Neural progenitor cell (in vitro differentiated cells): ENCODE measurements around the gene CHRNB4. TPM values are rescaled to one million over a fixed set of nuclear protein-coding genes. Genes with fewer than 3 reads are reported as not detected.
A peak's percentile ranks its signal among the peaks of the same experiment; 100 is the strongest.
"Not testable (repeated sequence)": the region's sequence is repeated elsewhere in the genome, so short reads cannot be mapped to it uniquely, and the experiment has no call there.

Experiments
- DNase-seq: peaks from one replicate; pipeline ENCODE4 v3.0.0-alpha.2; 2016; ENCODE audit warnings: low spot score
- H2AFZ ChIP-seq: fragments of 200-600 bp; sonication (generic); replicated peaks from 2 replicates; pipeline ENCODE4 v1.6.1; 2016; ENCODE audit warnings: antibody characterized with exemption
- H3F3A ChIP-seq: fragments of 200-600 bp; sonication (generic); 2 replicates; pipeline ENCODE4 v1.6.1; 2016; ENCODE audit warnings: antibody characterized with exemption, low read depth
- H3K27ac ChIP-seq: fragments of 200-600 bp; sonication (generic); 2 replicates; pipeline ENCODE4 v1.5.1; 2016; ENCODE audit warnings: mild to moderate bottlenecking
- H3K27me3 ChIP-seq: fragments of 200-600 bp; sonication (generic); 2 replicates; pipeline ENCODE4 v1.6.1; 2016; ENCODE audit warnings: mild to moderate bottlenecking, moderate library complexity
- H3K36me3 ChIP-seq: fragments of 200-600 bp; sonication (generic); 2 replicates; pipeline ENCODE4 v1.5.1; 2016
- H3K4me1 ChIP-seq: fragments of 200-600 bp; sonication (generic); 2 replicates; pipeline ENCODE4 v1.6.1; 2016; ENCODE audit warnings: mixed run types
- H3K4me2 ChIP-seq: fragments of 200-600 bp; sonication (generic); 2 replicates; pipeline ENCODE4 v1.6.1; 2016
- H3K4me3 ChIP-seq: fragments of 200-600 bp; sonication (generic); 2 replicates; pipeline ENCODE4 v1.5.1; 2016
- H3K79me2 ChIP-seq: fragments of 200-600 bp; sonication (generic); 2 replicates; pipeline ENCODE4 v1.6.1; 2016; ENCODE audit warnings: low read depth
- H3K9ac ChIP-seq: fragments of 200-600 bp; sonication (generic); 2 replicates; pipeline ENCODE4 v1.6.1; 2016
- H3K9me3 ChIP-seq: fragments of 200-600 bp; sonication (generic); 2 replicates; pipeline ENCODE4 v1.5.1; 2016; ENCODE audit warnings: low read depth
- H4K20me1 ChIP-seq: fragments of 200-600 bp; sonication (generic); 2 replicates; pipeline ENCODE4 v1.6.1; 2016; ENCODE audit warnings: low read depth
- H3K27ac Mint-ChIP-seq: 3 replicates; pipeline ENCODE4 v1.8.0; 2021; ENCODE audit warnings: mixed read lengths
- H3K27me3 Mint-ChIP-seq: 2 replicates; pipeline ENCODE4 v1.8.0; 2022; ENCODE audit warnings: low read depth, mild to moderate bottlenecking, inconsistent platforms, moderate library complexity, mixed read lengths; ENCODE audit not compliant: insufficient read depth
- H3K36me3 Mint-ChIP-seq: 3 replicates; pipeline ENCODE4 v1.8.0; 2021; ENCODE audit warnings: mixed read lengths
- H3K4me1 Mint-ChIP-seq: 3 replicates; pipeline ENCODE4 v1.8.0; 2021; ENCODE audit warnings: mixed read lengths
- H3K4me3 Mint-ChIP-seq: 3 replicates; pipeline ENCODE4 v1.8.0; 2021; ENCODE audit warnings: mild to moderate bottlenecking, moderate library complexity, mixed read lengths
- H3K9me3 Mint-ChIP-seq: 3 replicates; pipeline ENCODE4 v1.8.0; 2020; ENCODE audit warnings: mixed read lengths
- EZH2 ChIP-seq: fragments of 200-600 bp; sonication (generic); IDR thresholded peaks from 2 replicates; pipeline ENCODE4 v1.6.1; 2017; ENCODE audit warnings: antibody characterized with exemption, mild to moderate bottlenecking, moderate library complexity
- EZH2phosphoT487 ChIP-seq: fragments of 200-600 bp; sonication (generic); IDR thresholded peaks from 2 replicates; pipeline ENCODE4 v1.6.1; 2017; ENCODE audit warnings: antibody characterized with exemption
- total RNA-seq: library from RNA; depleted of rRNA; stranded (reverse); fragments of >200 nt; gene quantifications from 2 replicates; pipeline ENCODE4 v1.2.3, GENCODE V29; 2015; ENCODE audit warnings: low replicate concordance
- TF ChIP-seq, protein P1 (sequence below): fragments of 200-600 bp; sonication (generic); IDR thresholded peaks from 2 replicates; pipeline ENCODE4 v1.5.1; 2017; ENCODE audit warnings: antibody characterized with exemption, mild to moderate bottlenecking

The CHRNB4 gene
- total RNA-seq, 1 donor from 2014 or later, result 0.24 TPM

- Histone ChIP-seq H4K20me1 (no peaks in the 10 kb centered on the region), H3K4me1 (peaks cover 37% of the 10 kb centered on the region), H3K9me3 (no peaks in the 10 kb centered on the region), H2AFZ (no peak overlapping the region), H3K4me2 (peak overlapping the region; percentile 11), H3K9ac (no peak overlapping the region), H3K36me3 (no peaks in the 10 kb centered on the region), H3F3A (peaks cover 5% of the 10 kb centered on the region), H3K27ac (no peak overlapping the region), H3K4me3 (no peak overlapping the region), H3K27me3 (peaks cover 9% of the 10 kb centered on the region), H3K79me2 (no peaks in the 10 kb centered on the region)
- no peak overlapping the region for H3K4me3 Mint-ChIP-seq
- H3K27me3 Mint-ChIP-seq, result peaks cover 14% of the 10 kb centered on the region
- DNase-seq, result no peak
- H3K36me3 Mint-ChIP-seq, result no peaks in the 10 kb centered on the region
- H3K4me1 Mint-ChIP-seq, result peaks cover 24% of the 10 kb centered on the region
- no peak overlapping the region for H3K27ac Mint-ChIP-seq
- TF ChIP-seq, protein P1, sequence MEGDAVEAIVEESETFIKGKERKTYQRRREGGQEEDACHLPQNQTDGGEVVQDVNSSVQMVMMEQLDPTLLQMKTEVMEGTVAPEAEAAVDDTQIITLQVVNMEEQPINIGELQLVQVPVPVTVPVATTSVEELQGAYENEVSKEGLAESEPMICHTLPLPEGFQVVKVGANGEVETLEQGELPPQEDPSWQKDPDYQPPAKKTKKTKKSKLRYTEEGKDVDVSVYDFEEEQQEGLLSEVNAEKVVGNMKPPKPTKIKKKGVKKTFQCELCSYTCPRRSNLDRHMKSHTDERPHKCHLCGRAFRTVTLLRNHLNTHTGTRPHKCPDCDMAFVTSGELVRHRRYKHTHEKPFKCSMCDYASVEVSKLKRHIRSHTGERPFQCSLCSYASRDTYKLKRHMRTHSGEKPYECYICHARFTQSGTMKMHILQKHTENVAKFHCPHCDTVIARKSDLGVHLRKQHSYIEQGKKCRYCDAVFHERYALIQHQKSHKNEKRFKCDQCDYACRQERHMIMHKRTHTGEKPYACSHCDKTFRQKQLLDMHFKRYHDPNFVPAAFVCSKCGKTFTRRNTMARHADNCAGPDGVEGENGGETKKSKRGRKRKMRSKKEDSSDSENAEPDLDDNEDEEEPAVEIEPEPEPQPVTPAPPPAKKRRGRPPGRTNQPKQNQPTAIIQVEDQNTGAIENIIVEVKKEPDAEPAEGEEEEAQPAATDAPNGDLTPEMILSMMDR, result no peak
- TF ChIP-seq EZH2phosphoT487 (no peak), EZH2 (no peak)
- no peaks in the 10 kb centered on the region for H3K9me3 Mint-ChIP-seq
Measured at GRCh38 chr15:78685159-78685921, 44.3 kb upstream of the CHRNB4 start.

- Histone ChIP-seq H3K4me2 (peak overlapping the region; percentile 11), H3K9ac (no peak overlapping the region), H3K4me3 (no peak overlapping the region), H3K27ac (no peak overlapping the region), H4K20me1 (no peaks in the 10 kb centered on the region), H3K79me2 (no peaks in the 10 kb centered on the region), H3K27me3 (peaks cover 9% of the 10 kb centered on the region), H3K4me1 (peaks cover 39% of the 10 kb centered on the region), H3K9me3 (no peaks in the 10 kb centered on the region), H3K36me3 (no peaks in the 10 kb centered on the region), H2AFZ (no peak overlapping the region), H3F3A (peaks cover 5% of the 10 kb centered on the region)
- Mint-ChIP-seq H3K4me1 (peaks cover 24% of the 10 kb centered on the region), H3K27ac (no peak overlapping the region), H3K27me3 (peaks cover 14% of the 10 kb centered on the region), H3K9me3 (no peaks in the 10 kb centered on the region), H3K4me3 (no peak overlapping the region), H3K36me3 (no peaks in the 10 kb centered on the region)
- no peak for DNase-seq
- TF ChIP-seq EZH2, result no peak
- TF ChIP-seq EZH2phosphoT487, result no peak
- TF ChIP-seq, protein P1, result no peak
Measured at GRCh38 chr15:78684657-78685056, 43.6 kb upstream of the CHRNB4 start.

DNA sequence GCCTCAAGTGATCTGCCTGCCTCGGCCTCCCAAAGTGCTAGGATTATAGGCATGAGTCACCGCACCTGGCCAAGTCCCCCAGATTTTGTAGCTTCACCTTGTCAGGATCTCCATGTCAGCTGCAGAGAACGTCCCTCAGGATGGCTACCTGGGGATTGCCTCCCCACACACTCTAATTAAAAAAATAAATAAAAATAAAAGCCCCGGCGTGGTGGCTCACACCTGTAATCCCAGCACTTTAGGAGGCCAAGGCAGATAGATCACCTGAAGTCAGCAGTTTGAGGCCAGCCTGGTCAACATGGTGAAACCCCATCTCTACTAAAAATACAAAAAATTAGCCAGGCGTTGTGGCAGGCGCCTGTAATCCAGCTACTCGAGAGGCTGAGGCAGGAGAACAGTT, 42.6 kb upstream of the CHRNB4 start:
- H3K4me2 ChIP-seq, H4K20me1 ChIP-seq, H3K27ac Mint-ChIP-seq, H3K9me3 Mint-ChIP-seq, DNase-seq, H3K4me3 ChIP-seq, H3K36me3 ChIP-seq, H3K4me3 Mint-ChIP-seq, H3K79me2 ChIP-seq, H2AFZ ChIP-seq, H3K9ac ChIP-seq, H3K36me3 Mint-ChIP-seq, H3K27me3 ChIP-seq, H3K9me3 ChIP-seq, H3F3A ChIP-seq, H3K27ac ChIP-seq: not testable (repeated sequence)
- Mint-ChIP-seq H3K4me1 (peaks cover 24% of the 10 kb centered on the region), H3K27me3 (peaks cover 14% of the 10 kb centered on the region)
- peaks cover 39% of the 10 kb centered on the region for H3K4me1 ChIP-seq

- H4K20me1 ChIP-seq, result no peaks in the 10 kb centered on the region
- no peaks in the 10 kb centered on the region for H3K79me2 ChIP-seq
- no peak for DNase-seq
Measured at GRCh38 chr15:78682693-78683410, 41.8 kb upstream of the CHRNB4 start.

More at GRCh38 chr15:78682693-78683410, 41.8 kb upstream of the CHRNB4 start:
- H3K27ac ChIP-seq, result no peak overlapping the region
- Mint-ChIP-seq H3K9me3 (no peaks in the 10 kb centered on the region), H3K27ac (peak overlapping the region; percentile 42), H3K4me1 (peaks cover 26% of the 10 kb centered on the region), H3K36me3 (no peaks in the 10 kb centered on the region), H3K4me3 (no peak overlapping the region), H3K27me3 (peaks cover 14% of the 10 kb centered on the region)
- H2AFZ ChIP-seq, result no peak overlapping the region
- no peaks in the 10 kb centered on the region for H3K9me3 ChIP-seq
- H3K4me3 ChIP-seq, result no peak overlapping the region
- H3K9ac ChIP-seq, result no peak overlapping the region
- no peak for TF ChIP-seq EZH2phosphoT487
- TF ChIP-seq EZH2, result no peak
- TF ChIP-seq, protein P1, result no peak
- H3K27me3 ChIP-seq, result peaks cover 9% of the 10 kb centered on the region
- H3K4me2 ChIP-seq, result peak overlapping the region; percentile 28
- H3K36me3 ChIP-seq, result no peaks in the 10 kb centered on the region
- peaks cover 5% of the 10 kb centered on the region for H3F3A ChIP-seq
- H3K4me1 ChIP-seq, result peaks cover 39% of the 10 kb centered on the region
